GM19463 (cell line): ENCODE measurements around the gene COL18A1.
"Not testable (repeated sequence)": the region's sequence is repeated elsewhere in the genome, so short reads cannot be mapped to it uniquely, and the experiment has no call there.

Experiments used
- ATAC-seq: cut with Tn5 transposase; IDR thresholded peaks from one replicate; pipeline ENCODE4 v1.9.1; 2021; ENCODE audit warnings: mild to moderate bottlenecking, moderate library complexity; ENCODE audit not compliant: unreplicated experiment

Gene COL18A1

DNA sequence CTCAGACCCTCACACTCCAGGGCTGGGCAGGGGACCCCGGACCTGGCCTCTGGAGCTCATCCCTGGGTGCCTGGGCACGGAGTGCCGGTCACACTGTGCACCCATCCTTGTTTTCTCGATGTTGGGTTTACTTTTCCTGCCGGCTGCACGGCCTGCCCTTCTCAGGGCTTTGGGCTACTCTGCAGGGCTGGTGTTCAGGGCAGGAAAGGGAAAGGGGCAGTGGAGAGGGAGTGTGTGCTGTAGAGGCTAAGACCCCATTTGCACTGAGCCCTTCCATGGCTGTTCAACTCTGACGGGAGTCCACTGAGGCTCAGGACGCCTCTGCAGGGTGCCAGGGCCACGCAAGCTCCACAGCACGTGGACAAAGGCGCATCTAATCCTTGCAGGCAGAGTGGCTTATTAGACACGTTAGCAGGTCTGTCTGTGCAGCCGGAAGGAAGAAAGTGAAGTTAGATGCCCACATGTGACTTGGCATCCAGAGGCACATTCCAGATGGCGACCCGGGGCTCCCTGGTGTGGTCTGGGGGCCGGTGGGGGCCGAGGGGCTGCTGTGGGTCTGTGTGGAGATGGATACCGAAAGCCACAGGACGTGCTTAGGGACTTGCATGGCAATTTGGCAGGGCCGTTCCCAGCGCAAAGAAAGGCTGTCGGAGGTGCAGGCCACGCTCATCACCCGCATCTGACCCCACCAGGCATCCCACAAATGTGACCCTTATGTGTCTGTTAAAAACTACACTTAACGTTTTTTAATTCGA lies 33.6 kb downstream of the COL18A1 start:
- no peak for ATAC-seq

DNA sequence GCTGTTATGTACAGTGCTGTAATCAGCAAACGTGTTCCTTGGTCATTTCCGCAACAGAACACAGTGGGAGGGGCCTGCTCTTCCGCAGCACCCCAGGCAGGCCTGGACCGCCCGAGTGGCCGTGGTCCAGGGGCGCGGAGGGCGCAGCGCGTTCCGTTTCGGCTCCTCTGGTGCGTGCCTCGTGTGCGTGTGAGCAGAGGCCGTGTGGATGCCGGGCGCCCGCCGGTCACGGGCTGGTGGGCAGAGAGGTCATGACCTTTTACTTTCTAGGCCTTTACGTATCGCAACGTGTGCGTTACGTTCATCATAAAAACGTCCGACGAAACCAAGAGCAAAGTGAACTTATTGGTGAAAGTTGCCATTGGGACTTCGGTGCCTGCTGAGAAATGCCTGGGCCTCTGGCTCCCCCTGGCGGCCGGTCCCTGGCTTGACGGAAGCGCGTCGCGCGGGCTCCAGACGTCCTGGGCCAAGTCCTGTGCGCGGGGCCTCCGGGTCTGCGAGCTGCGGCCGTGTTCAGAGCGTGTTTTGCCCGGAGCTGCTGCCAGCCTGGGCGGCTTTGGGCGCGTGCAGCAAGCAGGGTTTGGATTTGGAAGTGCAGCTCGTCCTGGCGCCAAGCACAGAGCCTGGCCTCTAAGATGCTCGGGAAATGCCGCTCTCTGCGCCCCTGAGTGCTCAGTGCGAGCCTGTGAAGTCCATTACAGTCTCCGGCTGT lies 34.4 kb downstream of the COL18A1 start:
- no peak for ATAC-seq

DNA sequence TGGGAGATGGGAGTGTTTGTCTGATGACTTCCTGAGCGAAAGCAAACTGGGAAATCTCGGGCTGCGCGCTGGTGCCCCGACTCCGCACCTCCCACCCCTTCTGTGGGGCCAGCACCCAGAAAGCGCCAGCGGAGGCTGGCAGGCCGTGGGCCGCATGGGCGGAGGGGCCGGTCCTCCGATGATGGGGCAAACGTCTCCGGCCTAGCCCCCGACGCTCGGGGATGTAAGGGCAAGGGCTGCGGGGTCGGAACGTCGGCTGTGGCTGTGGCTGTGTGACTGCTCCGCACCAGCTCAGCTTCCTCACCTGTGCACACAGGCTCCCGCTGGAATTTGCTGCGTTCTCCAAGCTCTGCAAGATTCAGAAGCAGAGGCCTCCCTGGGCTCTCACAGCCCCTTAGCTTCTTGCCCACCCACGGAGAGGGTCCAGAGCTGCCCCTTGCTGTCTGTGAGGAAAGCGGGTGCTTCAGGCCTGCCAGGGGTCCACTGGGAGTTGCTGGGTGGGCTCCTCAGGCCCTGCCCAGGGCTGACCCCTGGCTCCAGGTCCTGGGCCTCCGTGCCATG lies 35.0 kb downstream of the COL18A1 start:
- no peak for ATAC-seq

DNA sequence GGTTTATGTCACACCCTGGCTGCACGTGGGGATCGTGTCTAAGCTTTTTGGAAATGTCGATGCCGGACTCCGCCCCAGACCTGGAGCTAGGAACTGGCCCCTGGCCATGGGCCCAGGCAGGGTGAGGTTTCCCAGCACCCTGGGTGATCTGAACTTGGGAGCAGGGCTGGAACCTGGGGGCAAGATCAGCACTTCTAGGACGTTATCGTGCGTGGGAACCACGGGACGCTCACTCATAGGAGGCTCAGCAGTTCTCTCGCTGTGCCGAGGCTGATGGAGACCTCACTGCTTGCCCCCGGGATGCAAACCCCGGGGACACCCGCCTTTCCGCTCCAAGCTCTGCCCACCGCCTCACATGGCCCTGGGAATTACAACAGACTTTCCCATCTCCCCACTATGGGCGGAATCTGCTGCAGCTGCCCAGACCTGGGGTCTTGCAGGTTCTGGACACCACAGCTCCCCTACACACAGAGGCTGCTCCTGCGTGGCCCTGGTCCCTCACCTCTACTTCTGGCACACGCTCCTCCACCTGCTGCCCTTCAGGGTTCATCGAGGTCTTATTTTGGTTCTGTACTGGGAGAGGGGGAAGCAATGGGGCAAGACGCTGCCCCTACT lies 35.9 kb downstream of the COL18A1 start:
- no peak for ATAC-seq

DNA sequence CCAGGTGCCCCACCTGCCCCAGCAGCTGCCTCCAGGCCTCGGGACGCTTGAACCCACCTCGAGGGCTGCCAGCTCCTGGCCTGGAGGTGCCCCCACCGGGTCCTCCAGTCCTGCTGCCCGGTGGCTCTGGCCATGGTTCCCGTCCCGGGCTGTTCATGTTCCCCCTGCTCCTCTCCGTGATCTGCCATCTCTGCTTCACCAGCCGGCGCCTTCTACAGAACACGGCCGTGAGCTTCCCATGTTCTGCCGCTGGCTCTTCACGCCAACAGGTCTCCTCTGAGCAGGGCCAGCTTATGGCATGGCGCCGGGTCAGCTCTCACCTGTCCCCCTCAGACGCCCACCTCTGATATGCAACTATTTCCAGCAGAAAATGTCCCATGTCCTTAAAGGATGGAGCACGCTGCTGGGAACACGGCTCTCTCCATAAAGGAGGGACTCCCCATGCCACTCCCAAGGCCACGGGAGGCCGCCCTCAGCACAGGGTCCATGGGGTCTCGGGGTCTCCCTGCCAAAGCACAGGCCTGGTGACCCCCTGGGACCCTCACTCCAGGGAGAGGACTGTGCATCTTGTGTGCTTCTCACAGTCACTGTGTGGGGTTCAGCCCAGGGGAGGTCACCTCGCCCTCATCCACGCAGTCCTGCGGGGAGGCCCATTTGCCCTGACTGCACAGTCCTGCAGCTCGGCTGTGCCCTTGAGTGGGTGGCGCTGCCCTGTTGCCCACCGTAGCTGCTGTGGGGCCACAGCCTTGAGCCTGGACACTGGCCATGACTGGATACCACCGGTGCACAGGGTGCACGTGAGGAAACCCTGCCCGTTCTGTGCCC lies 36.7 kb downstream of the COL18A1 start:
- no peak for ATAC-seq

DNA sequence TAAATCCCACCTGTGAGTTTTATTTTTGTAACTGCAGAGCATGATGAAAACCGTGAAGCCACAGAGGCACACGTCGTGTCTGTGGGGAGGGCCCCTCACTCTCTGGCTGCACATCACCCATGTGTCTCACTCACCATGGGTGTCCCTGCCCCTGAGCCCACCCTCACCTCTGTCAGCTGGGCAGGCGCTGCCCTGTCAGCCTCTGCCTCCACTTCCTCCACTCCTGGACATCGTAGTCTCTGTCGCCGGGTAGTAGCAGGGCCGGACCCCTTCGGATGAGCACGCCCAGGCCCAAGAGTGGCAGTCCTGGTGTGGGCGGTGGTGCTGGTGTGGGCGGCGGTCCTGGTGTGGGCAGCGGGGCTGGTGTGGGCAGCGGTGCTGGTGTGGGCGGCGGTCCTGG lies 37.3 kb downstream of the COL18A1 start:
- no peak for ATAC-seq

DNA sequence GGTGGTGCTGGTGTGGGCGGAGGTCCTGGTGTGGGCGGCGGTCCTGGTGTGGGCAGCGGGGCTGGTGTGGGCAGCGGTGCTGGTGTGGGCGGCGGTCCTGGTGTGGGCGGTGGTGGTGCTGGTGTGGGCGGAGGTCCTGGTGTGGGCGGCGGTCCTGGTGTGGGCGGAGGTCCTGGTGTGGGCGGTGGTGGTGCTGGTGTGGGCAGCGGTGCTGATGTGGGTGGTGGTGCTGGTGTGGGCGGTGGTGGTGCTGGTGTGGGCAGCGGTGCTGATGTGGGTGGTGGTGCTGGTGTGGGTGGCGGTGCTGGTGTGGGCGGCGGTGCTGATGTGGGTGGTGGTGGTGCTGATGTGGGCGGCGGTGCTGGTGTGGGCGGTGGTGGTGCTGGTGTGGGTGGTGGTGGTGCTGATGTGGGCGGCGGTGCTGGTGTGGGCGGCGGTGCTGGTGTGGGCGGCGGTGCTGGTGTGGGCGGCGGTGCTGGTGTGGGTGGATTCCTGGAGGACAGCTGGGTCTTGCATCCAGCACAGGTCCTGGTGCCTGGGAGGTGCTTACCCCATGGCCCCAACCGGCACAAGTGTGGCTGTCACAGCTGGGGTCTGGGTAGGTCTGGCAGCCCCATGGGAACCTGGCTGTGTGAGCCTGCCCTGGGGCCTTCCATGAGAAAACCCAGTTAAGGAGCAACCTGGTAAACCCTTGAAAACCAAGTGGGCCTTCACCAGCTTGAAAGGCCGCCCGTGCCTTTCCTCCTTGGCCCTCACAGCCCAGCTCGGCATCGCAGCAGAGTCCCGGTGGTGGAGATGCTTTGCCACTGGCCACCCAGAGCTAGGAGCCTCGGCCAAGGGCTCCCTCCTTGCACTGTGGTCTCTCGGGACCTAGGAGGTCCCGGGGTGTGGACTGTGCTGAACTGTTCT lies 38.0 kb downstream of the COL18A1 start:
- ATAC-seq, result not testable (repeated sequence)

DNA sequence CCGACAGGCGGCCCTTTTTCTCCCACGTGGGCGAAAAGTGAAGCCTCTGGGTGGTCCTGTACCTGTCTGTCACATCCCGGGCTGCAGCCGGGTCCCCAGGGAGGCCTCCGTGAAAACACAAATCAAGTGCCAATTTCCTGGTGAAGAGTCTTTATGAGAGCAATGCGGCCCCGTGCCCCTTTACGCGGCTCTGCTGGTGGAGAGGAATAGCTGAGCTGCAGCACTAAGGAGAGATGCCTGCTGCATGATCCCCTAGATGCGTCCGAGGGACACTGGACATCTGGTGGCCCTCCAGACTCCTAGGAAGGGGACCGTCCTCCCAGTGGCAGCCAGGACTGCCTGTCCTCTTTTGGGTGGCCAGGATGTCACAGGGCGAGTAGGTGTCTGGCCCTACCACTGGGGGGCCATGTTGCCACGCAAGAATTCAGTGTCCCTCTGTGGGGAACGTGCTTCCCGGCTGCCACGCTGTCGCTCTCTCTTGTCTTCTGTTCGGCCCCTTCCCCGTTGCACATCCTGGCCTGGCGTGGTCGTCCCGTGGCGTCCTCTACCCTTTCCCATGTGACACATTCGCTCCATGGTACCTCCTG lies 38.7 kb downstream of the COL18A1 start:
- ATAC-seq, result no peak

DNA sequence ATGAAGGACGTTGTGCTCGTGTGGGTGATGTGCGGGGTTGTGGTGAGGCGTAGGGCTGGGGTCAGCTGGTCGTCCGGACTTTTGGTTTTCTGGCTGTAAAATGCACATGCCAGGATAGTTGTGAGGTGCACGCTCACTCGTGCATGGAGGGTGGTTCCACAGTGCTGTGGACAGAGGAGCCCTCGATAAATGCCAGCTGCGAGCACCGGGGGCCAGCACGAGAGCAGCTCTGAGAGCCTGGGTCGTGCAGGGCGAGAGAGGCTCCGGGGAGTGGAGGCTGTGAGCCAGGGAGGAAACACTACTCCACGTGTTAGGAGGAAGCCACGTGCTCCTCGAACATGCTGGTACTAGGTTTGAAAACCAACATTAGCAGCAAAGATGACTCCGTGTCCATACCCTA lies 39.4 kb downstream of the COL18A1 start:
- ATAC-seq, result no peak

DNA sequence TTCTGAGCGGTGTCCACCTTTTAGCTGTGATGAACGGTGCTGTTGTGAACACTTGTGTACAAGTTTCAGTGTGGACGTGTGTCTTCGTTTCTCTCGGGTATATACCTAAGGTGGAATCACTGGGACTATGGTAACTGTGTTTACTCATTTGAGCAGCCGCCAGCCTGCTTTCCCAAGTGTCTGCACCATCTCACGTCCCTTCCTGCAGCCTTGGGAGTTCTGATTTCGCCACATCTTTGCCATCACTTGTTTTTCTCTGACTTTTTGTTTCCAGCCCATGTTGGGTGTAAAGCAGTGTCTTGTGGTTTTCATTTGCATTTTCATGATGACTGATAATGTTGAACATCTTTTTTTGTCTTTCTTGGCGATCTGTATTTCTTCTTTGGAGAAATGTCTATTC lies 40.4 kb downstream of the COL18A1 start:
- no peak for ATAC-seq

DNA sequence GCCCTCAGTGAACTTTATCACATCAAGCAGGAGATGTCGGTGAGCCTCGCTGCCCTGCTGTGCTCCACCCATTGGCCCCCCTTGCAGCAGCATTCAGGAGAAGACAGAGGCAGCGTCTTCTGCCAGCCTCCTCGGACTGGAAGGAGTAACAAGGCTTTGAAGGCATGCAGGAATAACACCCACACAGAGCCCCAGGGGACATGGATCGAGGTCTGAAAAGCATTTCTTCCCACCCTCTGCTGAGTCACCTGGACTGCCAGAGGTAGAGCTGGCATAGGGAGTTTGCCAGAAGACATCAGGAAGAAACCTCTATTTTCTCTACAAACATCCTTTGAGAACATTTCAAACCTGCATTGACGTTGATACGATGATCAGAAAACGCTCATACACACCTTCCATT lies 42.9 kb downstream of the COL18A1 start:
- no peak for ATAC-seq

DNA sequence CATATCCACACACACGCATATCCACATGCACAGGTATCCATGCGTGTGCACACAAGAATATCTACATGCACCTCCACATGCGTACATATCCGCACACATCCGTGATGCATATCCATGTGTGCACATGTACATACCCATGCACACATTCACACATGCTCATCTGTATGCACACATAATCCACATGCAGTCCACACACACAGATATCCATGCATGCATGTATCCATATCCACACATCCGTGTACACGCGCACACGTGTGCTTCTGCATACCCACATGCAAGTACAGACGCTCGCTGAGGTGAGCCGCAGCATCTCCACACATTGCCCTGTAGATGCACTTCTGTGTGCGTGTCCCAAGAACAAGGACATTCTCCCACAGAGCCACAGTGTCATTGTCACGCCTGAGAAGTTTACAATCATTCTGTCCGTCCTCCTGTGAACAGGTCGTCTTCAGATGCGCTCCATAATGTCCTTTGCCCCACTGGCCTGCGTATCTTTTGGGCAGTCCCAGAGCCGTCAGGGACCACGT lies 43.4 kb downstream of the COL18A1 start:
- no peak for ATAC-seq

DNA sequence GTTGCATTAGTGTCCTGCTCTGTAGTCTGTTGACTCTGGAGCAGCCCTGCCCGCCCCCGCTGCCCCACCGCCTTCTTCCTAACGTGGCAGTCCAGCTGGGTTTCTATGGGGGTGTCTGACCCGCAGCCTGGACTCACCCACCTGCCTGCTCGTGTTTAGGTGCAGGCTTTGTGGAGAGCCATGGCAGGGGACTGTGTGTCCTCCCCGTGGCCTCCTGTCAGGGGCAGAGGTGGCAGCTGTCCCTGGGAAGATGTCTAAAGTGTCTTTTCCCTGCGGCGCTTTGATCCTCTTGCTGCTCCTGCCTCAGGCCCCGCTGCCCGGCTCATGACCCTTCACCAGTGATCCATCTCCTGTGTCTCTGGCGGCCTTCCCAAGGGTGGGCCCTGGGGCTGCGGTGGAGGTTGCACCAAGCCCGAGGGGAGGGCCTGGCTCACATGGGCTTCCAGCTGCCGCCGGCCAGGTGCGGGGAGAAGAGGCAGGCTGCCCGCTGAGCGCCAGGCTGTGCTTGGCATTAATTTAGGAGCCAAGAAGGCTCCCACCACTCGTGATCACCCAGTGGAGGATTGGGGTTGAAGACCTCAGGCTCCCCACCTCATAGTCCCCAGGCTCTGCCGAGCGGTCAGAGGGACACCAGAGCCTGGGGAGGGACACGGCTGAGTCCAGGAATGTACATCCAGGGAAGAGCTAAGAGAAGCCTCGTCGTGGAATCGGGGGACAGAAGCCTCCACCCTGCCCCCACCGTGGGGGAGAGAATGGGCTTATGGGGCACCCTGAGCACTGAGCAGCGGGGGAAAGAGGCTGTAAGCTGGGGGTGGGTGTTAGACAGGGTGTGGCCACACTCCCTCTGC lies 44.1 kb downstream of the COL18A1 start:
- no peak for ATAC-seq

DNA sequence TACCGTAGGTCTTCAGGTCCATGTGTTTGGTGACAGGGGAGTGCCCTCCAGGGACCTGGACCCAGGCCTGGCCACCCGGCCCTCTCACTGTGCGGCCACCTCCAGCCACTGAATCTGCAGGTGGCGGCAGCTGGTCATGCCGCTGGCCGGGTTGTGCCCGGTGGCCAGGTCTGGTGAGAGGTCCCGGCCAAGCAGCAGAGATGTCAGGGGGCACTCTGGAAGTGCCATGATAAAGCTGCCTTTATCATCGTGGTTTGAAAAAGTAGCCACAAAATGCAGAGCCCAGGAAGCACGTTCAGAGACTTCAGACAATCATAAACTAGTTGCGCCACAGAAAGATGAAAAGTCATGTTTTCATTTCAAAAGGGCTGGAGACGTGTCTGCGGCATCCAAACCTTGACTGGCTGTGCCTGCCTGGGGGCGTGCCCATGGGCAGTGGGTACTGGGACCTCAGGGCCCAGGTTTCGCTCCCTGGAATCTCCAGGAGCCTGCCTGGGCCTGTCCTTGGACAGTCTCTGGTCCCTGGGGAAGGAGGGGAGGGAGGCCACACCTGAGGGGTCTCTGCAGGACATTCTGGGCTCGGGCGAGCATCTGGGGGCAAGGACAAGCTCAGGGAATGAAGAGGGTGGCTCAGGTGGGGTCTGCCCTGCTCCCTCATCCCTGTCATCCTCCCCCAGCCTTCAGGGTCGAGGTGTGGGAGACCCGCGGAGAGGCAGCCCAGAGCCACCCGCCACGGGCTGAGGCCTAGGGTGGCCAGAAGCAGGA lies 44.9 kb downstream of the COL18A1 start:
- ATAC-seq, result no peak

DNA sequence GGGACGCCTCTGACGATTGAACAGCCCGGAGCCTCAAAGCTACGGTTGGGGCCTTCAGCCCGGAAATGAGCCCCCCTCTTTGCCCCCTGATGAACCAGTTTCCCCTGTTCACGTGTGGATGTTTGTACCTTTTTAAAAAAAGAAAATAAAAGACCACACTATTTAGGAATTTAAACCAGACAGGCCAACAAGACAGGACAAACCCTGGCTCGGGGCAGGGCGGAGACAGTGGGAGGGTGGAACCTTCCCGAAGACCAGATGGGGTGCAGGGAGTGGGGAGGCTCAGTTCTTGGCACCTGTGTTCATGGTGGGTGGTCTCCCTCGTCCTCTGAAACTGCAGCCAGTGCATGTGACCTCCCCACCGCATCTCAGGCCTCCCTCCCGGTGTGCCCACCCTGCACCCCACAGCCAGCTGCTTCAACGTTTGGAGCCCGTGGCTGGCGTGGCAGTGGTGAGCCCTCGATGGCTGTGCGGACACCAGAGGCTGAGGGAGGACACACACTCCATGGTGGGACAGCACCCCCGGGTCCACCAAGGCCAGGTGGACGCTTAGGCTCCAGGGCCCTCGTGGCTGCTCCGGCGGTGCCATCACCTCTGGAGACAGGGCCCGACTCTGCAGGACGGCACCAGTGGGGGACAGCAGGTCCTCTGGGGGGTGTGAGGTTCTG lies 45.6 kb downstream of the COL18A1 start:
- no peak for ATAC-seq

DNA sequence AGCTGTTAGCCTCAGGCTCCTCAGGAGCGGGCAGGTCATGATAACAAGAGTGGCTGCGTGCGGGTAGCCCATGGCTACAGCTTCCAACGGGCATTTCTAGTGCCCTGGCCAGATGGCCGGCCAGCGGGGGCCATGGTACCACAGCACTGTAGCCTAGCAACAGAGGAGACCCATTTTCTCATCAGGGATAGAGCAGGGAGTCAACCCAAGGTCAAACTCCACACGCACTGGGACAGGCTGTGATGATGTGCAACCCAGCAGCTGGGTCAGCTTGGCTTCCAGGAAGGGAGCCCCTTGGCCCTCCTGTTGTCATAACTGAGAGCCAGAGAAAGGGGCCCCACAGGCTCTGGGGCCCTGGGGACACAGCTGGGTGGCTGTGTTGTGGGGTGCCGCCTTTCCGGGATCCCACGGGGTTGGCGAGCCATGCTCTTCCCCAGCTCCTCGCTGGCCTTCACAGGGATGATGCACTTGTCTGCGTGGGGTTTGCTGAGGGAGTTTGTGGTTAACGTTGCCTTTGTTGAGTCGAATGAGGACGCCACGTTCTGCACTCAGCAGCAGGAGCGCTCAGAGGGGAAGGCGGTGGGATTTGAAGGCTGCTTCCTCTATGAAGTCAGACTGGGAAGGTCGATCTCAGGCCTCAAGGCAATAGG lies 46.3 kb downstream of the COL18A1 start:
- no peak for ATAC-seq

DNA sequence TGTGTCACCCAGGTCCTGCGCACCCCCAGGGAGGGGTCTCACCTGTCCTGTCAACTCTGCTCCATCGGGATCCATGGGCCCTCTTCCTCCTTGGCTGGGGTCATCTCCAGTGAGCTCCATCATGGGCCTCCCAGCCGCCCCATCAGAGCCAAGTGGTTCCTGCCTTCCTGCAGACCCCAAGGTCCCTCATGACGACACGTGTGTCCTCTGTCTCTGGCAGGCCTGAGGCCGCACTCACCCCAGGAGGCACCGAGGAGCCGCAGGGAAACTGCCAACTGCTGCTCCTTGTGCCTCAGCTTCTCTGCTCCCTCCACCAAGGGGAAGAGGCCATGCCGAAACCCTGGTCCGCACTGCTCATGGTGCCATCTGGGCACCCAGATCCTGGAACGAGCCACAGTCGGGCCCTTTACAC lies 46.8 kb downstream of the COL18A1 start:
- ATAC-seq, result no peak
